8988T (cell line): ENCODE results near the gene ATP1B3.
"Not testable (repeated sequence)": the region's sequence is repeated elsewhere in the genome, so short reads cannot be mapped to it uniquely, and the experiment has no call there.

Experiments
- DNase-seq: peaks from one replicate; pipeline ENCODE4 v3.0.0; 2011

Gene ATP1B3

GRCh38 chr3:141949972-141950371, 73.5 kb downstream of the ATP1B3 start:
- no peak for DNase-seq

- DNase-seq: no peak
These were observed 74.4 kb downstream of the ATP1B3 start for GRCh38 chr3:141950572-141951493.

DNA sequence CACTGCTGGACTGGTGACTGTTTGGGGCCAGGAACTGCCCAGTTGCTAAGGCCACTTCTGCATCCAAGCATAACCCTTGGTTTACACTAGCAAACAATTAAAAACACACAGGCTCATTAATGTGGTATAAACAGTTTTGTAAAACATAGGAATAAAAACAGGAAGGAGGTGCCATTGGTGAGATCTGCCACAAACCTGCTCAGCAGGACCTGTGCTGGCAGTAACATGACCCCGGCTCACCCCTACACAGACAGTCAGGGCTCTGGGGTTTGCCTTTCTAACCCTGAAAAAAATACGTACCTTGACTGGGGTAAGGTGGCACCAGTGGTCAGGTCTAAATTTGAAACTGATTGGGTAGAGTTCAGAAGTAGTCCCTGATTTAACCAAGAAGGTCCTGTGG, 76.2 kb downstream of the ATP1B3 start:
- DNase-seq: no peak

GRCh38 chr3:141955175-141955574, 78.7 kb downstream of the ATP1B3 start:
- no peak for DNase-seq

- DNase-seq: no peak
These were observed 83.4 kb downstream of the ATP1B3 start for GRCh38 chr3:141959589-141960554.

- DNase-seq: no peak
These were observed 84.3 kb downstream of the ATP1B3 start for GRCh38 chr3:141960731-141961130.

- DNase-seq: no peak
These were observed 86.9 kb downstream of the ATP1B3 start for GRCh38 chr3:141963301-141963700.

DNA sequence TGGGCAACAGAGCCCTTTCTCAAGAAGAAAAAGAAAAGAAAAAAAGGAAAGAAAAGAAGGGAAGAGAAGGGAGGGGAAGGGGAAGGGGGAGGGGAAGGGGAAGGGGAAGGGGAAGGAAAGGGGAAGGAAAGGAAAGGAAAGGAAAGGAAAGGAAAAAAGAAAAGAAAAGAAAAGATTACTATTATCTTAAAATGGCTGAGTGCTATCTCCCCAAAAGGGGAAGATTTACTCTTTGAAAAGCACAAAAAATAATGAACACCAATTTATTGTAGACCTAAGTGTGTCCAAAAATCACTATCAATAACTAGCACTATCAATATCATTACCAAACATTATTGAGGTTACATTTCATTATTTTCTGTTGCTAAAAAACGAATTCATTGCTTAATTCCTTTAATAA, 89.0 kb downstream of the ATP1B3 start:
- DNase-seq: no peak

GRCh38 chr3:141969711-141970110, 93.3 kb downstream of the ATP1B3 start:
- no peak for DNase-seq

- DNase-seq: no peak
These were observed 95.1 kb downstream of the ATP1B3 start for GRCh38 chr3:141971571-141971970.

- no peak for DNase-seq
These were observed 96.0 kb downstream of the ATP1B3 start for GRCh38 chr3:141972399-141972798.

DNA sequence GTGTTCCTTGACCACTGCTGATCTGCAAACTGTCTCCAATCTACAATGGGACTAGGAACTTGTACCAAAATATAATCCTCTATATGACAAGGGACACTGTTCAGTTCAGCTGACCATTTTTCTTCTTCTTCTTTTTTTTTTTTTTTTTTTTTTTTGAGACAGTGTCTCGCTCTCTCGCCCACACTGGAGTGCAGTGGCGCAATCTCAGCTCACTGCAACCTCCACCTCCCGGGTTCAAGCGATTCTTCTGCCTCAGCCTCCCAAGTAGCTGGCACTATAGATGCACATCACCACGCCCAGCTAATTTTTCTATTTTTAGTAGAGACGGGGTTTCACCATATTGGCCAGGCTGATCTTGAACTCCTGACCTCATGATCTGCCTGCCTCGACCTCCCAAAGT, 98.3 kb downstream of the ATP1B3 start:
- not testable (repeated sequence) for DNase-seq
